RWPE2 (cell line): ENCODE data around the gene RING1.
A peak's percentile ranks its signal among the peaks of the same experiment; 100 is the strongest.

Source experiments
- ATAC-seq: fragments of 200-7000 bp; cut with Tn5 transposase; 3 replicates; pipeline ENCODE4 v1.9.1; 2021; ENCODE audit warnings: low read depth
- DNase-seq: peaks from one replicate; pipeline ENCODE4 v3.0.0-alpha.2; 2020; ENCODE audit warnings: low spot score
- H3K27ac ChIP-seq: fragments of 450-650 bp; 2 replicates; pipeline ENCODE4 v1.5.1; 2017; ENCODE audit warnings: mild to moderate bottlenecking; ENCODE audit not compliant: poor library complexity, severe bottlenecking
- H3K27me3 ChIP-seq: fragments of 250-450 bp; sonication (Bioruptor Pico); 2 replicates; pipeline ENCODE4 v1.5.1; 2021; ENCODE audit warnings: mild to moderate bottlenecking, moderate library complexity; ENCODE audit not compliant: insufficient read depth, poor library complexity, severe bottlenecking
- H3K36me3 ChIP-seq: fragments of 250-450 bp; sonication (Bioruptor Pico); 2 replicates; pipeline ENCODE4 v1.5.1; 2020; ENCODE audit warnings: low read depth, mild to moderate bottlenecking, moderate library complexity
- H3K4me1 ChIP-seq: fragments of 250-450 bp; sonication (Bioruptor Pico); 2 replicates; pipeline ENCODE4 v1.5.1; 2021; ENCODE audit warnings: mild to moderate bottlenecking, moderate library complexity; ENCODE audit not compliant: insufficient read depth, poor library complexity, severe bottlenecking
- H3K4me3 ChIP-seq: fragments of 250-450 bp; sonication (Bioruptor Pico); 2 replicates; pipeline ENCODE4 v1.5.1; 2021; ENCODE audit warnings: mild to moderate bottlenecking, moderate library complexity; ENCODE audit not compliant: severe bottlenecking
- H3K9me3 ChIP-seq: fragments of 250-450 bp; sonication (Bioruptor Pico); 2 replicates; pipeline ENCODE4 v1.5.1; 2021; ENCODE audit warnings: mild to moderate bottlenecking, moderate library complexity; ENCODE audit not compliant: severe bottlenecking
- TF ChIP-seq, protein P1 (sequence below): fragments of 450-650 bp; IDR thresholded peaks from one replicate; pipeline ENCODE4 v1.5.1; 2017; ENCODE audit warnings: mild to moderate bottlenecking, moderate library complexity; ENCODE audit not compliant: poor library complexity, severe bottlenecking

RING1 gene

GRCh38 chr6:33254591-33254990 lies 46.3 kb downstream of the RING1 start:
- Histone ChIP-seq H3K4me3 (no peak overlapping the region), H3K27ac (no peak overlapping the region), H3K4me1 (peaks cover 23% of the 10 kb centered on the region), H3K36me3 (peaks cover 37% of the 10 kb centered on the region), H3K27me3 (no peaks in the 10 kb centered on the region), H3K9me3 (no peaks in the 10 kb centered on the region)
- DNase-seq, result no peak
- TF ChIP-seq, protein P1, sequence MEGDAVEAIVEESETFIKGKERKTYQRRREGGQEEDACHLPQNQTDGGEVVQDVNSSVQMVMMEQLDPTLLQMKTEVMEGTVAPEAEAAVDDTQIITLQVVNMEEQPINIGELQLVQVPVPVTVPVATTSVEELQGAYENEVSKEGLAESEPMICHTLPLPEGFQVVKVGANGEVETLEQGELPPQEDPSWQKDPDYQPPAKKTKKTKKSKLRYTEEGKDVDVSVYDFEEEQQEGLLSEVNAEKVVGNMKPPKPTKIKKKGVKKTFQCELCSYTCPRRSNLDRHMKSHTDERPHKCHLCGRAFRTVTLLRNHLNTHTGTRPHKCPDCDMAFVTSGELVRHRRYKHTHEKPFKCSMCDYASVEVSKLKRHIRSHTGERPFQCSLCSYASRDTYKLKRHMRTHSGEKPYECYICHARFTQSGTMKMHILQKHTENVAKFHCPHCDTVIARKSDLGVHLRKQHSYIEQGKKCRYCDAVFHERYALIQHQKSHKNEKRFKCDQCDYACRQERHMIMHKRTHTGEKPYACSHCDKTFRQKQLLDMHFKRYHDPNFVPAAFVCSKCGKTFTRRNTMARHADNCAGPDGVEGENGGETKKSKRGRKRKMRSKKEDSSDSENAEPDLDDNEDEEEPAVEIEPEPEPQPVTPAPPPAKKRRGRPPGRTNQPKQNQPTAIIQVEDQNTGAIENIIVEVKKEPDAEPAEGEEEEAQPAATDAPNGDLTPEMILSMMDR, result no peak
- ATAC-seq, result no peak

DNA sequence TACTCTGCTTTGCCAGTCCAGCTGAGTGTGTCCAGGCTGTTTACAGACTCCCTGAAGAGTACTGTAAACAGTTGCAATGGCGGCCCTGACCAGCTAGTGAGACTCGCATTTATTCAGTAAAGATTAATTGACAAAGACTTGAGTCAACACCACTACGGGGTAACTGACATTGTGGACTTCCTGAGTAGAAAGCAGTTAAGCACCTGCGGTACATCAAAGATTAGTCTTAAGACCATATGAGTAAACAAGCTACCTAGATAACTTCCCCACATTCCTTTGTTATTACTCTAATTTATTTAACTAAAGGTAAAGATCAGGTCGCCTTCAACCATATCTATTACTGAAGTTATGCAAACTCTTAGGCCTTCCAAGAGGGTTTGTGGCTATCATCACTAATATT lies 50.7 kb downstream of the RING1 start:
- TF ChIP-seq, protein P1, result no peak
- Histone ChIP-seq H3K4me3 (no peak overlapping the region), H3K9me3 (no peaks in the 10 kb centered on the region), H3K27ac (no peak overlapping the region), H3K36me3 (peaks cover 65% of the 10 kb centered on the region), H3K4me1 (peaks cover 23% of the 10 kb centered on the region), H3K27me3 (no peaks in the 10 kb centered on the region)
- ATAC-seq, result peak; percentile 40
- DNase-seq, result no peak
